ENCODE data around the gene KCNQ1.
A peak's percentile ranks its signal among the peaks of the same experiment; 100 is the strongest.

The KCNQ1 gene

GRCh38 chr11:2809854-2810253 is 365.0 kb downstream of the KCNQ1 start:
- ATAC-seq (ENCODE audit: low read depth): no peak
- H3K9me3 ChIP-seq (ENCODE audit: severe bottlenecking): no peaks in the 10 kb centered on the region
- no peaks in the 10 kb centered on the region for H3K27me3 ChIP-seq (ENCODE audit: insufficient read depth, poor library complexity, severe bottlenecking)
- no peak overlapping the region for H3K4me3 ChIP-seq (ENCODE audit: severe bottlenecking)
- H3K27ac ChIP-seq (ENCODE audit: poor library complexity, severe bottlenecking): no peak overlapping the region
- no peaks in the 10 kb centered on the region for H3K4me1 ChIP-seq (ENCODE audit: insufficient read depth, poor library complexity, severe bottlenecking)
- H3K36me3 ChIP-seq (ENCODE audit: low read depth): no peaks in the 10 kb centered on the region
- DNase-seq (ENCODE audit: low spot score): no peak
- no peak for TF ChIP-seq CTCF (IDR thresholded peaks at IDR 0.05; ENCODE audit: poor library complexity, severe bottlenecking)

- ATAC-seq (ENCODE audit: low read depth): no peak
- Histone ChIP-seq H3K4me3 (ENCODE audit: severe bottlenecking) (no peak overlapping the region), H3K9me3 (ENCODE audit: severe bottlenecking) (no peaks in the 10 kb centered on the region), H3K36me3 (ENCODE audit: low read depth) (no peaks in the 10 kb centered on the region), H3K27ac (ENCODE audit: poor library complexity, severe bottlenecking) (no peak overlapping the region), H3K27me3 (ENCODE audit: insufficient read depth, poor library complexity, severe bottlenecking) (no peaks in the 10 kb centered on the region), H3K4me1 (ENCODE audit: insufficient read depth, poor library complexity, severe bottlenecking) (no peaks in the 10 kb centered on the region)
- no peak for TF ChIP-seq CTCF (IDR thresholded peaks at IDR 0.05; ENCODE audit: poor library complexity, severe bottlenecking)
- DNase-seq (ENCODE audit: low spot score): peak; percentile 51
Measured at GRCh38 chr11:2810411-2811205, 365.8 kb downstream of the KCNQ1 start.

- no peak for TF ChIP-seq CTCF (IDR thresholded peaks at IDR 0.05; ENCODE audit: poor library complexity, severe bottlenecking)
- Histone ChIP-seq H3K4me1 (ENCODE audit: insufficient read depth, poor library complexity, severe bottlenecking) (no peaks in the 10 kb centered on the region), H3K27ac (ENCODE audit: poor library complexity, severe bottlenecking) (no peak overlapping the region), H3K9me3 (ENCODE audit: severe bottlenecking) (no peaks in the 10 kb centered on the region), H3K36me3 (ENCODE audit: low read depth) (no peaks in the 10 kb centered on the region), H3K27me3 (ENCODE audit: insufficient read depth, poor library complexity, severe bottlenecking) (no peaks in the 10 kb centered on the region), H3K4me3 (ENCODE audit: severe bottlenecking) (no peak overlapping the region)
- ATAC-seq (ENCODE audit: low read depth) (no peak), DNase-seq (ENCODE audit: low spot score) (peak; percentile 56)
Measured at GRCh38 chr11:2811206-2812091, 366.6 kb downstream of the KCNQ1 start.

GRCh38 chr11:2812371-2812991 is 367.7 kb downstream of the KCNQ1 start:
- no peaks in the 10 kb centered on the region for H3K9me3 ChIP-seq (ENCODE audit: severe bottlenecking)
- TF ChIP-seq CTCF (IDR thresholded peaks at IDR 0.05; ENCODE audit: poor library complexity, severe bottlenecking): no peak
- H3K4me3 ChIP-seq (ENCODE audit: severe bottlenecking): no peak overlapping the region
- no peaks in the 10 kb centered on the region for H3K36me3 ChIP-seq (ENCODE audit: low read depth)
- ATAC-seq (ENCODE audit: low read depth): no peak
- no peak for DNase-seq (ENCODE audit: low spot score)
- no peaks in the 10 kb centered on the region for H3K4me1 ChIP-seq (ENCODE audit: insufficient read depth, poor library complexity, severe bottlenecking)
- no peaks in the 10 kb centered on the region for H3K27me3 ChIP-seq (ENCODE audit: insufficient read depth, poor library complexity, severe bottlenecking)
- H3K27ac ChIP-seq (ENCODE audit: poor library complexity, severe bottlenecking): no peak overlapping the region
